AG04449 (cell line): ENCODE measurements around the gene PDE3A.

Experiments
- CTCF ChIA-PET: fragments of 350-600 bp; formaldehyde crosslinking; extraction: SDS; loops from one replicate; lab custom pipeline; 2021; ENCODE audit warnings: antibody characterized with exemption; lab: Yijun Ruan, JAX
- POLR2A ChIA-PET: fragments of 400-600, 350-600 bp; formaldehyde crosslinking; extraction: SDS; loops from one replicate; lab custom pipeline; 2020; ENCODE audit warnings: antibody characterized with exemption, inconsistent platforms; lab: Yijun Ruan, JAX
- DNase-seq: peaks from one replicate; pipeline ENCODE4 v3.0.0-alpha.2; 2010; ENCODE audit warnings: low read depth, low spot score
- H3K4me3 ChIP-seq: 2 replicates; pipeline ENCODE4 v1.5.1; 2011; ENCODE audit warnings: low read depth, mild to moderate bottlenecking, control low read depth, low read length
- CTCF ChIP-seq: IDR thresholded peaks from one replicate; pipeline ENCODE4 v1.5.1; 2011; ENCODE audit warnings: mild to moderate bottlenecking, moderate library complexity, low read length, control low read depth, inconsistent platforms; ENCODE audit not compliant: insufficient read depth; ENCODE audit errors: missing control alignments

PDE3A gene

GRCh38 chr12:20345866-20346265 lies 22.5 kb upstream of the PDE3A start:
- TF ChIP-seq CTCF: no peak
- ChIA-PET POLR2A (no interaction called here), CTCF (interaction anchor here (1.4 kb wide), 1 partner anchor 430 kb away, joined by 5 read pairs; no protein-coding TSS in a partner anchor)
- no peak for DNase-seq
- H3K4me3 ChIP-seq: no peak overlapping the region

GRCh38 chr12:20350026-20350425 lies 18.3 kb upstream of the PDE3A start:
- no peak overlapping the region for H3K4me3 ChIP-seq
- TF ChIP-seq CTCF: no peak
- no peak for DNase-seq
- CTCF ChIA-PET: no interaction called here
- POLR2A ChIA-PET: no interaction called here

- no peak overlapping the region for H3K4me3 ChIP-seq
- no peak for TF ChIP-seq CTCF
- POLR2A ChIA-PET: no interaction called here
- DNase-seq: peak; percentile 68
- CTCF ChIA-PET: interaction anchor here (1.3 kb wide), 1 partner anchor 199 kb away, joined by 3 read pairs; no protein-coding TSS in a partner anchor
These were observed 17.8 kb upstream of the PDE3A start for GRCh38 chr12:20350495-20350894.

- DNase-seq: no peak
- ChIA-PET POLR2A (no interaction called here), CTCF (interaction anchor here (1.2 to 1.4 kb wide), 3 partner anchors 11 to 198 kb away, joined by 3 to 4 read pairs (median 3); no protein-coding TSS in a partner anchor)
- no peak for TF ChIP-seq CTCF
- H3K4me3 ChIP-seq: no peak overlapping the region
These were observed 16.9 kb upstream of the PDE3A start for GRCh38 chr12:20351406-20351805.

GRCh38 chr12:20356048-20356447 lies 12.3 kb upstream of the PDE3A start:
- CTCF ChIA-PET: no interaction called here
- H3K4me3 ChIP-seq: no peak overlapping the region
- no peak for TF ChIP-seq CTCF
- POLR2A ChIA-PET: no interaction called here
- no peak for DNase-seq

GRCh38 chr12:20360407-20360806 lies 7.9 kb upstream of the PDE3A start:
- ChIA-PET POLR2A (no interaction called here), CTCF (no interaction called here)
- no peak for TF ChIP-seq CTCF
- no peak for DNase-seq
- H3K4me3 ChIP-seq: no peak overlapping the region
